GM12878 (cell line): Measurements from ENCODE around the gene DDX5. TPM values are rescaled to one million over a fixed set of nuclear protein-coding genes. Genes with fewer than 3 reads are reported as not detected.

Source experiments
- BHLHE40 ChIP-seq, 2 experiments: fragments of 450-650 bp in 1 of 2; IDR thresholded peaks; 2 replicates each; pipeline ENCODE4 v1.6.1; 2011 to 2017; ENCODE audit warnings: low read depth in 2 of 2, borderline replicate concordance in 1 of 2, improper control_type of control experiment in 1 of 2, low read length in 1 of 2, mild to moderate bottlenecking in 1 of 2
- BMI1 ChIP-seq: fragments of 450-650 bp; IDR thresholded peaks from 2 replicates; pipeline ENCODE4 v1.6.1; 2016; ENCODE audit warnings: mild to moderate bottlenecking, moderate library complexity, borderline replicate concordance
- CREM ChIP-seq: IDR thresholded peaks from 2 replicates; pipeline ENCODE4 v1.6.1; 2014; ENCODE audit warnings: antibody characterized with exemption, low read depth
- EGR1 ChIP-seq, 2 experiments: IDR thresholded peaks; 1 replicate in 1 of 2; 2 replicates in 1 of 2; pipeline ENCODE4 v1.6.1; 2011 to 2012; ENCODE audit warnings: low read depth in 2 of 2, low read length in 2 of 2, borderline replicate concordance in 1 of 2, mild to moderate bottlenecking in 1 of 2, moderate library complexity in 1 of 2
- FOXK2 ChIP-seq: fragments of 450-650 bp; IDR thresholded peaks from 2 replicates; pipeline ENCODE4 v1.6.1; 2017; ENCODE audit warnings: mild to moderate bottlenecking, moderate library complexity
- MEF2A ChIP-seq: IDR thresholded peaks from 2 replicates; pipeline ENCODE4 v1.6.1; 2011; ENCODE audit warnings: low read depth, mild to moderate bottlenecking, low read length, moderate library complexity; ENCODE audit not compliant: insufficient read depth
- NBN ChIP-seq: fragments of 450-650 bp; IDR thresholded peaks from 2 replicates; pipeline ENCODE4 v1.6.1; 2016
- TBL1XR1 ChIP-seq: IDR thresholded peaks from 2 replicates; pipeline ENCODE4 v1.6.1; 2012; ENCODE audit warnings: low read depth, low read length, improper control_type of control experiment
- ZNF217 ChIP-seq: fragments of 450-650 bp; IDR thresholded peaks from 2 replicates; pipeline ENCODE4 v1.6.1; 2017; ENCODE audit warnings: antibody characterized with exemption, mild to moderate bottlenecking
- polyA plus RNA-seq, 11 experiments: library from polyadenylated mRNA; depleted of rRNA in 4 of 11; unstranded in 6 of 11; stranded (reverse) in 5 of 11; fragments of >200 nt; fragmentation: Nextera tagmentation in 4 of 11; fragmentation: Illumina TruSeq in 1 of 11; extraction: Ambion mirVana in 4 of 11; extraction: Trizol in 1 of 11; gene quantifications; 1 replicate in 1 of 11; 2 replicates in 10 of 11; pipeline versions ENCODE4 v1.2.1 to v1.2.3, GENCODE V29; 2011 to 2016; ENCODE audit warnings: inconsistent platforms in 2 of 11, missing spikeins in 2 of 11, low read depth in 1 of 11
- total RNA-seq, 4 experiments: library from RNA; depleted of rRNA in 3 of 4; stranded (reverse); fragments of >200 nt in 3 of 4; fragmentation: Illumina TruSeq in 1 of 4; extraction: Trizol in 1 of 4; gene quantifications; 2 replicates each; pipeline versions ENCODE4 v1.2.1 to v1.2.3, GENCODE V29; 2013 to 2021
- TF ChIP-seq, protein P1 (sequence below): fragments of 450-650 bp; IDR thresholded peaks from 2 replicates; pipeline ENCODE4 v1.6.1; 2017; ENCODE audit warnings: mild to moderate bottlenecking, low read depth, inconsistent platforms; ENCODE audit not compliant: poor library complexity, severe bottlenecking
- TF ChIP-seq, protein P2 (sequence below): fragments of 450-650 bp; IDR thresholded peaks from 2 replicates; pipeline ENCODE4 v1.6.1; 2017; ENCODE audit warnings: mild to moderate bottlenecking, moderate library complexity
- TF ChIP-seq, protein P3 (sequence below): IDR thresholded peaks from 2 replicates; pipeline ENCODE4 v1.6.1; 2012; ENCODE audit warnings: low read depth, low read length, improper control_type of control experiment
- TF ChIP-seq, protein P4 (sequence below): fragments of 450-650 bp; IDR thresholded peaks from 2 replicates; pipeline ENCODE4 v1.6.1; 2017; ENCODE audit warnings: mild to moderate bottlenecking, moderate library complexity
- TF ChIP-seq, protein P5 (sequence below), 3 experiments: IDR thresholded peaks in 2 of 3; conservative IDR thresholded peaks in 1 of 3; 2 replicates each; pipeline ENCODE4 v1.5.1; 2011; ENCODE audit warnings: low read depth in 3 of 3, low read length in 3 of 3, mild to moderate bottlenecking in 3 of 3, control low read depth in 2 of 3, moderate library complexity in 2 of 3, inconsistent platforms in 1 of 3, mixed read lengths in 1 of 3; ENCODE audit not compliant: control insufficient read depth in 2 of 3, insufficient read depth in 1 of 3; ENCODE audit errors: extremely low read depth in 1 of 3

The DDX5 gene
- total and polyA plus RNA-seq, 10 of the 15 experiments (the other 5 are each of a cell fraction or from before 2014, with no cell fraction given): 257 to 1,423 (median 719) TPM

DNA sequence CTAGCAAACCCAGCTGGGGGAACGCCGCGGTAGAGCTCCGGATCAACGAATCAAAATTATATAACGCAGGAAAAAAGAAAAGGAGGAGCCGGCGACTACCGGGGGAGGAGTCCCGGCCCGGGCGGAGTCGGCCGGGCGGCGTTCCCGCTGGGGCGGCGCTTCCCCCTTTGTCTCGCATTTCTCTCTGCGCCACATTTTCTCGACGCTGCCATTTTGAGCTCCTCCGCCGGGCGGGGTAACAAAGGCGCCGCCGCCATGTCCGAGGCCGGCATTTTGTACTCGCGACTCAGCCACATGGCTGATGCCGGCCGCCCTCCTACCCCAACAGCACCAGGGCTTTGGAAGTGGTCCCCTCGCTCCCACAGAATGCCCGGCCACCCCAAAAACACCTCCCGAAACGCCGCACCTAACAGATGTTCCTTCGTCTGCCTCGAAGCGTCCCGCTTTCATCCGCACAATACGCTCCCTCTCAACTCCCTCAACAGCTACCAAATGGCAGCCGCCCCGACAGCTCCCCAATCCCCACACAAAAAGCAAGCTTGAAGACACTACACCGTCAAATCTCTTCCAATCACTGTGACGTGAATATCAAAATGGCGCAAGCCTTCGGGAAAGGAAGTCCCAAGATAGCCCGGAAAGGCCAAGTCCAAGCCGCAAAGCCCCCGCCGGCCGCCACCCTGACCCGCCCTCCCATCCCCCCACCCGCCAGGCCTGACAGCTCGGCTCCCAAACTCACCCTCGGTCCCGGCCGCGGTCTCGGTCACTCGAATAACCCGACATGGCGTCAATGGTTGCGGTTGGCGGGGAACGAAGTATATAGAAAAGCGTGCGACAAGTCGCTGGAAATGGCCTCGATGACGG, 519 bp downstream of the DDX5 start (continued):
- TF ChIP-seq, protein P1, sequence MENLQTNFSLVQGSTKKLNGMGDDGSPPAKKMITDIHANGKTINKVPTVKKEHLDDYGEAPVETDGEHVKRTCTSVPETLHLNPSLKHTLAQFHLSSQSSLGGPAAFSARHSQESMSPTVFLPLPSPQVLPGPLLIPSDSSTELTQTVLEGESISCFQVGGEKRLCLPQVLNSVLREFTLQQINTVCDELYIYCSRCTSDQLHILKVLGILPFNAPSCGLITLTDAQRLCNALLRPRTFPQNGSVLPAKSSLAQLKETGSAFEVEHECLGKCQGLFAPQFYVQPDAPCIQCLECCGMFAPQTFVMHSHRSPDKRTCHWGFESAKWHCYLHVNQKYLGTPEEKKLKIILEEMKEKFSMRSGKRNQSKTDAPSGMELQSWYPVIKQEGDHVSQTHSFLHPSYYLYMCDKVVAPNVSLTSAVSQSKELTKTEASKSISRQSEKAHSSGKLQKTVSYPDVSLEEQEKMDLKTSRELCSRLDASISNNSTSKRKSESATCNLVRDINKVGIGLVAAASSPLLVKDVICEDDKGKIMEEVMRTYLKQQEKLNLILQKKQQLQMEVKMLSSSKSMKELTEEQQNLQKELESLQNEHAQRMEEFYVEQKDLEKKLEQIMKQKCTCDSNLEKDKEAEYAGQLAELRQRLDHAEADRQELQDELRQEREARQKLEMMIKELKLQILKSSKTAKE: no peak
- TF ChIP-seq FOXK2 (no peak), MEF2A (no peak), BMI1 (0 out of 2 replicates have a peak, but pooled peaks have one; percentile 13), TBL1XR1 (no peak), EGR1 (IDR thresholded peaks at IDR 0.05; ENCODE audit: borderline replicate concordance in 1 of 2, low read depth in 2 of 2, low read length in 2 of 2) (0 out of 3 replicates have a peak, but pooled peaks of 1 of the 2 experiments have one; percentile 11), BHLHE40 (IDR thresholded peaks at IDR 0.05; ENCODE audit: borderline replicate concordance in 1 of 2, low read depth in 2 of 2, low read length in 1 of 2) (no peak), NBN (peak; percentile 91), CREM (0 out of 2 replicates have a peak, but pooled peaks have one; percentile 53), ZNF217 (no peak)
- TF ChIP-seq, protein P2, sequence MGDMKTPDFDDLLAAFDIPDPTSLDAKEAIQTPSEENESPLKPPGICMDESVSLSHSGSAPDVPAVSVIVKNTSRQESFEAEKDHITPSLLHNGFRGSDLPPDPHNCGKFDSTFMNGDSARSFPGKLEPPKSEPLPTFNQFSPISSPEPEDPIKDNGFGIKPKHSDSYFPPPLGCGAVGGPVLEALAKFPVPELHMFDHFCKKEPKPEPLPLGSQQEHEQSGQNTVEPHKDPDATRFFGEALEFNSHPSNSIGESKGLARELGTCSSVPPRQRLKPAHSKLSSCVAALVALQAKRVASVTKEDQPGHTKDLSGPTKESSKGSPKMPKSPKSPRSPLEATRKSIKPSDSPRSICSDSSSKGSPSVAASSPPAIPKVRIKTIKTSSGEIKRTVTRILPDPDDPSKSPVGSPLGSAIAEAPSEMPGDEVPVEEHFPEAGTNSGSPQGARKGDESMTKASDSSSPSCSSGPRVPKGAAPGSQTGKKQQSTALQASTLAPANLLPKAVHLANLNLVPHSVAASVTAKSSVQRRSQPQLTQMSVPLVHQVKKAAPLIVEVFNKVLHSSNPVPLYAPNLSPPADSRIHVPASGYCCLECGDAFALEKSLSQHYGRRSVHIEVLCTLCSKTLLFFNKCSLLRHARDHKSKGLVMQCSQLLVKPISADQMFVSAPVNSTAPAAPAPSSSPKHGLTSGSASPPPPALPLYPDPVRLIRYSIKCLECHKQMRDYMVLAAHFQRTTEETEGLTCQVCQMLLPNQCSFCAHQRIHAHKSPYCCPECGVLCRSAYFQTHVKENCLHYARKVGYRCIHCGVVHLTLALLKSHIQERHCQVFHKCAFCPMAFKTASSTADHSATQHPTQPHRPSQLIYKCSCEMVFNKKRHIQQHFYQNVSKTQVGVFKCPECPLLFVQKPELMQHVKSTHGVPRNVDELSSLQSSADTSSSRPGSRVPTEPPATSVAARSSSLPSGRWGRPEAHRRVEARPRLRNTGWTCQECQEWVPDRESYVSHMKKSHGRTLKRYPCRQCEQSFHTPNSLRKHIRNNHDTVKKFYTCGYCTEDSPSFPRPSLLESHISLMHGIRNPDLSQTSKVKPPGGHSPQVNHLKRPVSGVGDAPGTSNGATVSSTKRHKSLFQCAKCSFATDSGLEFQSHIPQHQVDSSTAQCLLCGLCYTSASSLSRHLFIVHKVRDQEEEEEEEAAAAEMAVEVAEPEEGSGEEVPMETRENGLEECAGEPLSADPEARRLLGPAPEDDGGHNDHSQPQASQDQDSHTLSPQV: no peak
- TF ChIP-seq, protein P3, sequence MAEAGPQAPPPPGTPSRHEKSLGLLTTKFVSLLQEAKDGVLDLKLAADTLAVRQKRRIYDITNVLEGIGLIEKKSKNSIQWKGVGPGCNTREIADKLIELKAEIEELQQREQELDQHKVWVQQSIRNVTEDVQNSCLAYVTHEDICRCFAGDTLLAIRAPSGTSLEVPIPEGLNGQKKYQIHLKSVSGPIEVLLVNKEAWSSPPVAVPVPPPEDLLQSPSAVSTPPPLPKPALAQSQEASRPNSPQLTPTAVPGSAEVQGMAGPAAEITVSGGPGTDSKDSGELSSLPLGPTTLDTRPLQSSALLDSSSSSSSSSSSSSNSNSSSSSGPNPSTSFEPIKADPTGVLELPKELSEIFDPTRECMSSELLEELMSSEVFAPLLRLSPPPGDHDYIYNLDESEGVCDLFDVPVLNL: no peak
- TF ChIP-seq, protein P4, sequence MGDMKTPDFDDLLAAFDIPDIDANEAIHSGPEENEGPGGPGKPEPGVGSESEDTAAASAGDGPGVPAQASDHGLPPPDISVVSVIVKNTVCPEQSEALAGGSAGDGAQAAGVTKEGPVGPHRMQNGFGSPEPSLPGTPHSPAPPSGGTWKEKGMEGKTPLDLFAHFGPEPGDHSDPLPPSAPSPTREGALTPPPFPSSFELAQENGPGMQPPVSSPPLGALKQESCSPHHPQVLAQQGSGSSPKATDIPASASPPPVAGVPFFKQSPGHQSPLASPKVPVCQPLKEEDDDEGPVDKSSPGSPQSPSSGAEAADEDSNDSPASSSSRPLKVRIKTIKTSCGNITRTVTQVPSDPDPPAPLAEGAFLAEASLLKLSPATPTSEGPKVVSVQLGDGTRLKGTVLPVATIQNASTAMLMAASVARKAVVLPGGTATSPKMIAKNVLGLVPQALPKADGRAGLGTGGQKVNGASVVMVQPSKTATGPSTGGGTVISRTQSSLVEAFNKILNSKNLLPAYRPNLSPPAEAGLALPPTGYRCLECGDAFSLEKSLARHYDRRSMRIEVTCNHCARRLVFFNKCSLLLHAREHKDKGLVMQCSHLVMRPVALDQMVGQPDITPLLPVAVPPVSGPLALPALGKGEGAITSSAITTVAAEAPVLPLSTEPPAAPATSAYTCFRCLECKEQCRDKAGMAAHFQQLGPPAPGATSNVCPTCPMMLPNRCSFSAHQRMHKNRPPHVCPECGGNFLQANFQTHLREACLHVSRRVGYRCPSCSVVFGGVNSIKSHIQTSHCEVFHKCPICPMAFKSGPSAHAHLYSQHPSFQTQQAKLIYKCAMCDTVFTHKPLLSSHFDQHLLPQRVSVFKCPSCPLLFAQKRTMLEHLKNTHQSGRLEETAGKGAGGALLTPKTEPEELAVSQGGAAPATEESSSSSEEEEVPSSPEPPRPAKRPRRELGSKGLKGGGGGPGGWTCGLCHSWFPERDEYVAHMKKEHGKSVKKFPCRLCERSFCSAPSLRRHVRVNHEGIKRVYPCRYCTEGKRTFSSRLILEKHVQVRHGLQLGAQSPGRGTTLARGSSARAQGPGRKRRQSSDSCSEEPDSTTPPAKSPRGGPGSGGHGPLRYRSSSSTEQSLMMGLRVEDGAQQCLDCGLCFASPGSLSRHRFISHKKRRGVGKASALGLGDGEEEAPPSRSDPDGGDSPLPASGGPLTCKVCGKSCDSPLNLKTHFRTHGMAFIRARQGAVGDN: no peak
- TF ChIP-seq, protein P5, sequence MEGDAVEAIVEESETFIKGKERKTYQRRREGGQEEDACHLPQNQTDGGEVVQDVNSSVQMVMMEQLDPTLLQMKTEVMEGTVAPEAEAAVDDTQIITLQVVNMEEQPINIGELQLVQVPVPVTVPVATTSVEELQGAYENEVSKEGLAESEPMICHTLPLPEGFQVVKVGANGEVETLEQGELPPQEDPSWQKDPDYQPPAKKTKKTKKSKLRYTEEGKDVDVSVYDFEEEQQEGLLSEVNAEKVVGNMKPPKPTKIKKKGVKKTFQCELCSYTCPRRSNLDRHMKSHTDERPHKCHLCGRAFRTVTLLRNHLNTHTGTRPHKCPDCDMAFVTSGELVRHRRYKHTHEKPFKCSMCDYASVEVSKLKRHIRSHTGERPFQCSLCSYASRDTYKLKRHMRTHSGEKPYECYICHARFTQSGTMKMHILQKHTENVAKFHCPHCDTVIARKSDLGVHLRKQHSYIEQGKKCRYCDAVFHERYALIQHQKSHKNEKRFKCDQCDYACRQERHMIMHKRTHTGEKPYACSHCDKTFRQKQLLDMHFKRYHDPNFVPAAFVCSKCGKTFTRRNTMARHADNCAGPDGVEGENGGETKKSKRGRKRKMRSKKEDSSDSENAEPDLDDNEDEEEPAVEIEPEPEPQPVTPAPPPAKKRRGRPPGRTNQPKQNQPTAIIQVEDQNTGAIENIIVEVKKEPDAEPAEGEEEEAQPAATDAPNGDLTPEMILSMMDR (IDR thresholded peaks at IDR 0.05 in 2 of 3, conservative IDR thresholded peaks at IDR 0.05 in 1 of 3; ENCODE audit: control insufficient read depth in 2 of 3, extremely low read depth in 1 of 3, insufficient read depth in 1 of 3, low read depth in 3 of 3, low read length in 3 of 3): no peak
